Measurements from ENCODE around the gene VPS13D.
A peak's percentile ranks its signal among the peaks of the same experiment; 100 is the strongest.

Gene VPS13D

GRCh38 chr1:12443151-12443550, 213.3 kb downstream of the VPS13D start:
- no peak for TF ChIP-seq CTCF (IDR thresholded peaks at IDR 0.05; ENCODE audit: low read depth, low read length)
- DNase-seq (ENCODE audit: low read depth, low spot score): no peak
- H3K4me3 ChIP-seq (ENCODE audit: low read depth, low read length): no peak overlapping the region
- in situ Hi-C loops (cut with HindIII; ENCODE audit: low sequenced_read_pairs): no loop called here

- in situ Hi-C loops (cut with HindIII; ENCODE audit: low sequenced_read_pairs): no loop called here
- H3K4me3 ChIP-seq (ENCODE audit: low read depth, low read length): no peak overlapping the region
- no peak for DNase-seq (ENCODE audit: low read depth, low spot score)
- TF ChIP-seq CTCF (IDR thresholded peaks at IDR 0.05; ENCODE audit: low read depth, low read length): no peak
Measured at GRCh38 chr1:12444329-12444841, 214.6 kb downstream of the VPS13D start.

- TF ChIP-seq CTCF (IDR thresholded peaks at IDR 0.05; ENCODE audit: low read depth, low read length): no peak
- in situ Hi-C loops (cut with HindIII; ENCODE audit: low sequenced_read_pairs): no loop called here
- DNase-seq (ENCODE audit: low read depth, low spot score): no peak
Measured at GRCh38 chr1:12445257-12445656, 215.4 kb downstream of the VPS13D start.

GRCh38 chr1:12446593-12446992, 216.8 kb downstream of the VPS13D start:
- in situ Hi-C loops (cut with HindIII; ENCODE audit: low sequenced_read_pairs): no loop called here
- H3K4me3 ChIP-seq (ENCODE audit: low read depth, low read length): no peak overlapping the region
- no peak for TF ChIP-seq CTCF (IDR thresholded peaks at IDR 0.05; ENCODE audit: low read depth, low read length)
- no peak for DNase-seq (ENCODE audit: low read depth, low spot score)

More at GRCh38 chr1:12445257-12445656, 215.4 kb downstream of the VPS13D start:
- no peak overlapping the region for H3K4me3 ChIP-seq (ENCODE audit: low read depth, low read length)

- DNase-seq (ENCODE audit: low read depth, low spot score): peak; percentile 81
- TF ChIP-seq CTCF (IDR thresholded peaks at IDR 0.05; ENCODE audit: low read depth, low read length): no peak
- H3K4me3 ChIP-seq (ENCODE audit: low read depth, low read length): no peak overlapping the region
- in situ Hi-C loops (cut with HindIII; ENCODE audit: low sequenced_read_pairs): no loop called here
Measured at GRCh38 chr1:12447307-12447706, 217.5 kb downstream of the VPS13D start.

GRCh38 chr1:12447849-12448312, 218.1 kb downstream of the VPS13D start:
- peak; percentile 81 for DNase-seq (ENCODE audit: low read depth, low spot score)

More at GRCh38 chr1:12447849-12448312, 218.1 kb downstream of the VPS13D start:
- in situ Hi-C loops (cut with HindIII; ENCODE audit: low sequenced_read_pairs): no loop called here
- H3K4me3 ChIP-seq (ENCODE audit: low read depth, low read length): no peak overlapping the region
- no peak for TF ChIP-seq CTCF (IDR thresholded peaks at IDR 0.05; ENCODE audit: low read depth, low read length)
